K562 (cell line): ENCODE results near the gene TMEM217. TPM values are rescaled to one million over a fixed set of nuclear protein-coding genes. Genes with fewer than 3 reads are reported as not detected.
"Not testable (repeated sequence)": the region's sequence is repeated elsewhere in the genome, so short reads cannot be mapped to it uniquely, and the experiment has no call there.

Source experiments
- ATAC-seq: fragments of 200-7000 bp; cut with Tn5 transposase; 3 replicates; pipeline ENCODE4 v1.9.1; 2020; ENCODE audit warnings: moderate library complexity
- BruUV-seq: library from RNA; stranded (reverse); fragments of 400-500 nt; replicated peaks from 2 replicates; lab custom pipeline; 2021; lab: Mats Ljungman, UMichigan
- CTCF ChIA-PET: fragments of 300-600 bp; formaldehyde crosslinking; extraction: SDS; loops from one replicate; lab custom pipeline; 2021; ENCODE audit warnings: low intra/inter-chr PET ratio; lab: Yijun Ruan, JAX
- POLR2A ChIA-PET: fragments of 300-600, 350-650 bp; sonication (Branson Sonifier 250); formaldehyde crosslinking; extraction: SDS; loops from one replicate; lab custom pipeline; 2021; ENCODE audit warnings: antibody characterized with exemption, inconsistent platforms; lab: Yijun Ruan, JAX
- DNase-seq, 4 experiments: peaks; one replicate each; pipeline versions ENCODE4 v3.0.0 to v3.0.0-alpha.2; 2011 to 2018; ENCODE audit warnings: low spot score in 3 of 4, mixed read lengths in 3 of 4; ENCODE audit errors: extremely low read depth in 1 of 4
- FAIRE-seq: peaks from 2 replicates; lab custom pipeline; 2011; peaks lifted over from hg19 to GRCh38; lab: Jason Lieb, UNC
- H2AFZ ChIP-seq: 2 replicates; pipeline ENCODE4 v1.6.0; 2011; ENCODE audit warnings: low read depth, low read length, control low read depth, inconsistent platforms
- H3K27ac ChIP-seq: fragments of 200-600 bp; 3 replicates; pipeline ENCODE4 v1.8.0; 2011; ENCODE audit warnings: low read depth, mild to moderate bottlenecking, control low read depth, inconsistent platforms, low read length, moderate library complexity, mixed read lengths; ENCODE audit errors: extremely low read depth
- H3K27me3 ChIP-seq, 2 experiments: fragments of 300-600 bp in 1 of 2; 2 replicates in 1 of 2; 3 replicates in 1 of 2; pipeline versions ENCODE4 v1.6.0 to v1.8.0; 2011; ENCODE audit warnings: inconsistent platforms in 2 of 2, low read length in 2 of 2, mild to moderate bottlenecking in 1 of 2, mixed read lengths in 1 of 2, moderate library complexity in 1 of 2; ENCODE audit not compliant: control insufficient read depth in 2 of 2, insufficient read depth in 2 of 2
- H3K36me3 ChIP-seq: fragments of 300-600 bp; 3 replicates; pipeline ENCODE4 v1.8.0; 2011; ENCODE audit warnings: mild to moderate bottlenecking, low read length, inconsistent platforms; ENCODE audit not compliant: control insufficient read depth, insufficient read depth
- H3K4me1 ChIP-seq, 2 experiments: fragments of 200-600 bp in 1 of 2; replicated peaks in 1 of 2; 2 replicates in 1 of 2; 3 replicates in 1 of 2; pipeline versions ENCODE4 v1.5.1 to v1.8.0; 2011; ENCODE audit warnings: inconsistent platforms in 2 of 2, low read length in 2 of 2, mild to moderate bottlenecking in 1 of 2, mixed read lengths in 1 of 2, moderate library complexity in 1 of 2; ENCODE audit not compliant: control insufficient read depth in 2 of 2, insufficient read depth in 2 of 2
- H3K4me2 ChIP-seq: 2 replicates; pipeline ENCODE4 v1.6.1; 2011; ENCODE audit warnings: low read length, control low read depth, inconsistent platforms, mixed read lengths; ENCODE audit not compliant: insufficient read depth
- H3K4me3 ChIP-seq: fragments of 200-600 bp; sonication (generic), shearing (Covaris generic); 2 replicates; pipeline ENCODE4 v1.5.1; 2016; ENCODE audit warnings: control low read depth, inconsistent platforms
- H3K79me2 ChIP-seq: fragments of 200-600 bp; 3 replicates; pipeline ENCODE4 v1.8.0; 2011; ENCODE audit warnings: low read length, inconsistent platforms; ENCODE audit not compliant: control insufficient read depth, insufficient read depth
- H3K9ac ChIP-seq, 2 experiments: 2 replicates each; pipeline versions ENCODE4 v1.6.0 to v1.6.1; 2011; ENCODE audit warnings: low read depth in 2 of 2, low read length in 2 of 2, control low read depth in 1 of 2, inconsistent platforms in 1 of 2, mild to moderate bottlenecking in 1 of 2, mixed read lengths in 1 of 2; ENCODE audit not compliant: insufficient read depth in 1 of 2
- H3K9me1 ChIP-seq: one replicate; pipeline ENCODE4 v1.6.0; 2011; ENCODE audit warnings: inconsistent platforms, mild to moderate bottlenecking, low read length, moderate library complexity; ENCODE audit not compliant: control insufficient read depth, insufficient read depth
- H3K9me3 ChIP-seq: replicated peaks from 2 replicates; pipeline ENCODE4 v1.5.1; 2011; ENCODE audit warnings: low read depth, low read length, inconsistent platforms; ENCODE audit not compliant: control insufficient read depth, insufficient read depth
- H4K20me1 ChIP-seq: replicated peaks from 2 replicates; pipeline ENCODE4 v1.6.1; 2011; ENCODE audit warnings: low read length, inconsistent platforms, mixed read lengths; ENCODE audit not compliant: control insufficient read depth, insufficient read depth
- ARNT ChIP-seq, 2 experiments: fragments of 450-650 bp; IDR thresholded peaks; 2 replicates each; pipeline ENCODE4 v1.6.1; 2016; ENCODE audit warnings: mild to moderate bottlenecking in 1 of 2
- ATF1 ChIP-seq, 2 experiments: fragments of 450-650 bp in 1 of 2; IDR thresholded peaks; 2 replicates each; pipeline ENCODE4 v1.6.1; 2016; ENCODE audit warnings: missing compliant biosample characterization in 1 of 2, missing genetic modification characterization in 1 of 2
- DPF2 ChIP-seq: fragments of 450-650 bp; IDR thresholded peaks from 2 replicates; pipeline ENCODE4 v1.6.1; 2016
- FOXA3 ChIP-seq, 2 experiments: fragments of 450-650 bp in 1 of 2; sonication (generic) in 1 of 2; formaldehyde crosslinking; IDR thresholded peaks in 1 of 2; conservative IDR thresholded peaks in 1 of 2; 2 replicates each; pipeline versions ENCODE4 v1.4.0 to v1.8.0; 2020 to 2022; ENCODE audit warnings: mild to moderate bottlenecking in 2 of 2, missing genetic modification reagents in 1 of 2
- FOXK2 ChIP-seq, 2 experiments: fragments of 450-650 bp; IDR thresholded peaks in 1 of 2; conservative IDR thresholded peaks in 1 of 2; 2 replicates each; pipeline ENCODE4 v1.6.1; 2016; ENCODE audit warnings: low read depth in 2 of 2, mild to moderate bottlenecking in 1 of 2
- HLTF ChIP-seq: fragments of 450-650 bp; IDR thresholded peaks from 2 replicates; pipeline ENCODE4 v1.6.1; 2016
- LEF1 ChIP-seq: fragments of 450-650 bp; IDR thresholded peaks from 2 replicates; pipeline ENCODE4 v1.6.1; 2016; ENCODE audit warnings: mild to moderate bottlenecking
- MLLT1 ChIP-seq, 2 experiments: fragments of 450-650 bp; IDR thresholded peaks; 2 replicates each; pipeline ENCODE4 v1.6.1; 2016
- PHB2 ChIP-seq: fragments of 450-650 bp; IDR thresholded peaks from 2 replicates; pipeline ENCODE4 v1.6.1; 2017; ENCODE audit warnings: low read depth
- SMARCA4 ChIP-seq: fragments of 450-650 bp; IDR thresholded peaks from 2 replicates; pipeline ENCODE4 v1.6.1; 2016
- SMARCA5 ChIP-seq: fragments of 450-650 bp; IDR thresholded peaks from 2 replicates; pipeline ENCODE4 v1.6.1; 2016
- SMARCE1 ChIP-seq: fragments of 450-650 bp; IDR thresholded peaks from 2 replicates; pipeline ENCODE4 v1.7.1; 2016; ENCODE audit warnings: mild to moderate bottlenecking
- TRIM24 ChIP-seq, 2 experiments: fragments of 450-650 bp; IDR thresholded peaks; 2 replicates each; pipeline ENCODE4 v1.6.1; 2016
- ZC3H8 ChIP-seq: fragments of 450-650 bp; IDR thresholded peaks from 2 replicates; pipeline ENCODE4 v1.6.1; 2017
- ZKSCAN3 ChIP-seq: fragments of 250-450 bp; sonication (Bioruptor Pico); IDR thresholded peaks from 2 replicates; pipeline ENCODE4 v1.4.0; 2020
- ZNF311 ChIP-seq: fragments of 250-450 bp; sonication (Bioruptor Pico); IDR thresholded peaks from 2 replicates; pipeline ENCODE4 v1.4.0; 2020; ENCODE audit warnings: mild to moderate bottlenecking, moderate library complexity
- ZSCAN32 ChIP-seq: fragments of 450-650 bp; formaldehyde crosslinking; IDR thresholded peaks from 2 replicates; pipeline ENCODE4 v1.4.0; 2020; ENCODE audit warnings: mild to moderate bottlenecking, moderate library complexity
- WGBS: fragments of 100-300 bp; shearing (Covaris generic); methylation state at CpG from one replicate; pipeline ENCODE4 v1.1.6; 2016; ENCODE audit warnings: low coverage, mixed read lengths; ENCODE audit not compliant: insufficient coverage; ENCODE audit errors: missing lambda C conversion rate; 5-methylcytosine and 5-hydroxymethylcytosine counted together
- in situ Hi-C: fragments of 300-500 bp; cut with MboI; formaldehyde crosslinking; loops from 4 replicates; pipeline ENCODE4 v1.15.0; 2018; ENCODE audit warnings: inconsistent platforms, mixed read lengths
- intact Hi-C: fragments of 100-400 bp; cut with micrococcal nuclease; formaldehyde crosslinking; loops from 2 replicates; pipeline ENCODE4 v1.14.2; 2022
- polyA plus RNA-seq, 8 experiments: library from polyadenylated mRNA; depleted of rRNA in 4 of 8; stranded (reverse) in 5 of 8; unstranded in 3 of 8; fragments of >200 nt; fragmentation: Nextera tagmentation in 2 of 8; fragmentation: Illumina TruSeq in 1 of 8; extraction: Ambion mirVana in 2 of 8; extraction: Trizol in 1 of 8; gene quantifications; 2 replicates each; pipeline versions ENCODE4 v1.2.1 to v1.2.3, GENCODE V29; 2011 to 2014; ENCODE audit warnings: inconsistent platforms in 1 of 8, missing spikeins in 1 of 8
- total RNA-seq, 7 experiments: library from RNA; depleted of rRNA in 6 of 7; stranded (reverse); fragments of >200 nt in 6 of 7; fragmentation: Illumina TruSeq in 2 of 7; extraction: Trizol in 2 of 7; gene quantifications; 2 replicates each; pipeline versions ENCODE4 v1.2.1 to v1.2.3, GENCODE V29; 2011 to 2021; ENCODE audit warnings: low replicate concordance in 1 of 7

The TMEM217 gene
- total and polyA plus RNA-seq, 9 of the 15 experiments (the other 6 are each of a cell fraction or from before 2014, with no cell fraction given) = 1.3 to 8.0 (median 1.9) TPM

DNA sequence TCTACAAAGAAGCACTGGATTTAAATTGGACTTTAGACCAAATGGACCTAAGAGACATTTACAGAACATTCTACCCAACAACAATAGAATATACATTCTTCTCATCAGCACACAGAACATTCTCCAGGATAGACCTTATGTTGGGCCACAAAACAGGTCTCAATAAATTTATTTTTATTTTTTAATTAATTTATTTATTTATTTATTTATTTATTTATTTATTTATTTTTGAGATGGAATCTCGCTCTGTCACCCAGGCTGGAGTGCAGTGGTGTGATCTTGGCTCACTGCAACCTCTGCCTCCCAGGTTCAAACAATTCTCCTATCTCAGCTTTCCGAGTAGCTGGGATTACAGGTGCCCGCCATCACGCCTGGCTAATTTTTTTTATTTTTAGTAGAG, 61.5 kb downstream of the TMEM217 start:
- H3K79me2 ChIP-seq, intact Hi-C loops, H3K9ac ChIP-seq, BruUV-seq, H3K9me1 ChIP-seq, CTCF ChIA-PET, H3K36me3 ChIP-seq, H4K20me1 ChIP-seq, H3K9me3 ChIP-seq, H3K27ac ChIP-seq, H2AFZ ChIP-seq, H3K4me2 ChIP-seq, DNase-seq, ATAC-seq, H3K4me3 ChIP-seq, in situ Hi-C loops, H3K27me3 ChIP-seq, FAIRE-seq: not testable (repeated sequence)
- 90% methylated on average over 3 of the region's 4 CpGs for WGBS
- POLR2A ChIA-PET = interaction anchor here (1.4 kb wide), 1 partner anchor 14 kb away, joined by 3 read pairs; no protein-coding TSS in a partner anchor
- H3K4me1 ChIP-seq = peaks cover 17 to 33% of the 10 kb centered on the region in 2 experiments

- no CpG with 5 or more reads among the region's 1 CpG for WGBS
- H4K20me1 ChIP-seq; CTCF ChIA-PET; in situ Hi-C loops; H3K36me3 ChIP-seq; H3K27me3 ChIP-seq; FAIRE-seq; H3K79me2 ChIP-seq; BruUV-seq; H3K9me3 ChIP-seq; H3K4me3 ChIP-seq; H3K4me2 ChIP-seq; H3K9me1 ChIP-seq; intact Hi-C loops; H3K9ac ChIP-seq; ATAC-seq; DNase-seq; TF ChIP-seq ATF1 (CRISPR knock-in tag; IDR thresholded peaks at IDR 0.05): not testable (repeated sequence)
- Histone ChIP-seq H3K4me1 (peaks cover 28 to 45% of the 10 kb centered on the region in 2 experiments), H2AFZ (peak overlapping the region; percentile 73), H3K27ac (peak overlapping the region; percentile 61; the same call in 2 of the 3 replicates)
- POLR2A ChIA-PET = interaction anchor here (1.0 to 2.3 kb wide), 4 partner anchors 9 to 19 kb away, joined by 3 to 7 read pairs (median 6); no protein-coding TSS in a partner anchor
- TF ChIP-seq PHB2 = peak; percentile 43; the same call in 1 of the 2 replicates
- 0 out of 4 replicates have a peak, but pooled peaks of 1 of the 2 experiments have one; percentile 21 for TF ChIP-seq FOXK2 (conservative IDR thresholded peaks at IDR 0.05 in 1 of 2, IDR thresholded peaks at IDR 0.05 in 1 of 2; ENCODE audit: low read depth in 2 of 2)
- 0 out of 2 replicates have a peak, but pooled peaks have one; percentile 5 for TF ChIP-seq ZSCAN32
- peak; percentile 44; the same call in 1 of the 2 replicates for TF ChIP-seq LEF1
- TF ChIP-seq ZC3H8 = 0 out of 2 replicates have a peak, but pooled peaks have one; percentile 30
- TF ChIP-seq FOXA3 (CRISPR knock-in tag; conservative IDR thresholded peaks at IDR 0.05 in 1 of 2, IDR thresholded peaks at IDR 0.05 in 1 of 2) = 0 out of 4 replicates have a peak, but pooled peaks of 1 of the 2 experiments have one; percentile 23
- 0 out of 2 replicates have a peak, but pooled peaks have one; percentile 18 for TF ChIP-seq ATF1 (tag; IDR thresholded peaks at IDR 0.05)
- 0 out of 4 replicates have a peak, but pooled peaks have one; percentile 40 to 56 for TF ChIP-seq MLLT1 (IDR thresholded peaks at IDR 0.05)
- peak; percentile 47 for TF ChIP-seq DPF2
- peak; percentile 46; the same call in 1 of the 2 replicates for TF ChIP-seq SMARCA4
- 0 out of 2 replicates have a peak, but pooled peaks have one; percentile 44 for TF ChIP-seq ZNF311 (CRISPR knock-in tag)
- 0 out of 2 replicates have a peak, but pooled peaks have one; percentile 41 for TF ChIP-seq HLTF
- TF ChIP-seq SMARCA5 = 0 out of 2 replicates have a peak, but pooled peaks have one; percentile 41
- TF ChIP-seq TRIM24 (IDR thresholded peaks at IDR 0.05) = 0 out of 4 replicates have a peak, but pooled peaks of 1 of the 2 experiments have one; percentile 35
- TF ChIP-seq ZKSCAN3 (CRISPR knock-in tag) = 0 out of 2 replicates have a peak, but pooled peaks have one; percentile 25
- 0 out of 4 replicates have a peak, but pooled peaks of 1 of the 2 experiments have one; percentile 51 for TF ChIP-seq ARNT (IDR thresholded peaks at IDR 0.05)
- TF ChIP-seq SMARCE1 = peak; percentile 68; the same call in 1 of the 2 replicates
- TF ChIP-seq, all 486 proteins: peak for 17; not testable (repeated sequence) for 469
These were observed 63.1 kb downstream of the TMEM217 start for GRCh38 chr6:37194886-37195285.
